HG03064 (cell line): Measurements from ENCODE around the gene NMT1.

Experiments
- ATAC-seq: cut with Tn5 transposase; IDR thresholded peaks from one replicate; pipeline ENCODE4 v1.9.1; 2021; ENCODE audit warnings: low read depth; ENCODE audit not compliant: unreplicated experiment

Gene NMT1

DNA sequence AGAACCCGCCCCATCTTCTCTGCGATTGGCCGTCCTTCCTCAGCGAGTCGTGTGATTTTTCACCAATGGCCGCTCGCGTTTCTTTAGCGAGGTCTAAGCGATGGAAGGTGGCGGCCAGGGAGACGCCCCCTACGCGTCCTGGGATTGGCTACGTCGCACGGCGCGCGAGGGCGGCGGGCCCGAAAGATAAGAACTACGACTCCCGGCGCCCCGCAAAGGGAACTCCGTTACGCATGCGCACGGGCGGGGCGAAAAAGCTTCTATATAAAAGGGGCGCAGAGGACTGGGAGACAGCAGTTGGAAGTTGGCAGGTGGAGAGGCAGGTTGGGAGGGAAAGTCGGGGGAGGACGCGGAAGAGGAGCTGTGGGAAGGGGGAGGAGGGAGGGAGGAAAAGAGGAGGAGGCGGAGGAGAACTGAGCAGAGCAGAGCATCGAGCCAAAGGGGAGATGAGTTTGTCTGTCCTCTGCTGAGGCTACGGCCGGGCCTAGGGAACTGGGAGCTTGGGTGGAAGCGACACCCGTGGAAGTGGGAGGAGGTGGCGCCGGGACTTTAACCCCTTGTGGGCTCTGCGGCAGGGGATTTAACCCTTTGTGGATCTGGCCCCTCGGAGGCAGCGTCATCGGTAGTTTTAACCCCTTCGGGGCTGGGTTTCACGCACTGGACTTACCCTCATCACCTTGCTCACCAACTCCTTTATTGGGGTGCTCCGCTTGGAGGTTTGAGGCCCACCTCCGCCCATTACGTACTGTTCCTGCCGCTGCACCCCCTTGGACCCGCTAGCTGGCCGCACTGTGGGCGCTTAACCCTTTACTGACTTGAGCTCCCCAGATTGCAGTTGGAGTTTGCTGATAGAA, 87.3 kb downstream of the NMT1 start, which contains the start of gene HEXIM1:
Gene HEXIM1, plus strand, starts transcription at position 293 of the 854 bp plus-strand sequence. CDS start 716 bp downstream, outside the sequence.
- peak; percentile 46 for ATAC-seq

DNA sequence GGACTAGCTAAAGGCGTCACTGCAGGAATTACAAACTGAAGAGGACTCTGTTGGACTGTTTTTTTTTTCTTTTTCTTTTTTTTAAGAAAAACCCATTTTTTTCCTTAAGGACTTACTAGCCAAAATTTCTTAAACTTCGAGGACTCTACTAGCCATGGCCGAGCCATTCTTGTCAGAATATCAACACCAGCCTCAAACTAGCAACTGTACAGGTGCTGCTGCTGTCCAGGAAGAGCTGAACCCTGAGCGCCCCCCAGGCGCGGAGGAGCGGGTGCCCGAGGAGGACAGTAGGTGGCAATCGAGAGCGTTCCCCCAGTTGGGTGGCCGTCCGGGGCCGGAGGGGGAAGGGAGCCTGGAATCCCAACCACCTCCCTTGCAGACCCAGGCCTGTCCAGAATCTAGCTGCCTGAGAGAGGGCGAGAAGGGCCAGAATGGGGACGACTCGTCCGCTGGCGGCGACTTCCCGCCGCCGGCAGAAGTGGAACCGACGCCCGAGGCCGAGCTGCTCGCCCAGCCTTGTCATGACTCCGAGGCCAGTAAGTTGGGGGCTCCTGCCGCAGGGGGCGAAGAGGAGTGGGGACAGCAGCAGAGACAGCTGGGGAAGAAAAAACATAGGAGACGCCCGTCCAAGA, 88.0 kb downstream of the NMT1 start:
- no peak for ATAC-seq

DNA sequence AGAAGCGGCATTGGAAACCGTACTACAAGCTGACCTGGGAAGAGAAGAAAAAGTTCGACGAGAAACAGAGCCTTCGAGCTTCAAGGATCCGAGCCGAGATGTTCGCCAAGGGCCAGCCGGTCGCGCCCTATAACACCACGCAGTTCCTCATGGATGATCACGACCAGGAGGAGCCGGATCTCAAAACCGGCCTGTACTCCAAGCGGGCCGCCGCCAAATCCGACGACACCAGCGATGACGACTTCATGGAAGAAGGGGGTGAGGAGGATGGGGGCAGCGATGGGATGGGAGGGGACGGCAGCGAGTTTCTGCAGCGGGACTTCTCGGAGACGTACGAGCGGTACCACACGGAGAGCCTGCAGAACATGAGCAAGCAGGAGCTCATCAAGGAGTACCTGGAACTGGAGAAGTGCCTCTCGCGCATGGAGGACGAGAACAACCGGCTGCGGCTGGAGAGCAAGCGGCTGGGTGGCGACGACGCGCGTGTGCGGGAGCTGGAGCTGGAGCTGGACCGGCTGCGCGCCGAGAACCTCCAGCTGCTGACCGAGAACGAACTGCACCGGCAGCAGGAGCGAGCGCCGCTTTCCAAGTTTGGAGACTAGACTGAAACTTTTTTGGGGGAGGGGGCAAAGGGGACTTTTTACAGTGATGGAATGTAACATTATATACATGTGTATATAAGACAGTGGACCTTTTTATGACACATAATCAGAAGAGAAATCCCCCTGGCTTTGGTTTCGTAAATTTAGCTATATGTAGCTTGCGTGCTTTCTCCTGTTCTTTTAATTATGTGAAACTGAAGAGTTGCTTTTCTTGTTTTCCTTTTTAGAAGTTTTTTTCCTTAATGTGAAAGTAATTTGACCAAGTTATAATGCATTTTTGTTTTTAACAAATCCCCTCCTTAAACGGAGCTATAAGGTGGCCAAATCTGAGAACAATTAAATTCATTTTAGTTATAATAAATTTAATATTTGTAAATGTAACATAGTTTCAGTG, 88.8 kb downstream of the NMT1 start:
- ATAC-seq: no peak

DNA sequence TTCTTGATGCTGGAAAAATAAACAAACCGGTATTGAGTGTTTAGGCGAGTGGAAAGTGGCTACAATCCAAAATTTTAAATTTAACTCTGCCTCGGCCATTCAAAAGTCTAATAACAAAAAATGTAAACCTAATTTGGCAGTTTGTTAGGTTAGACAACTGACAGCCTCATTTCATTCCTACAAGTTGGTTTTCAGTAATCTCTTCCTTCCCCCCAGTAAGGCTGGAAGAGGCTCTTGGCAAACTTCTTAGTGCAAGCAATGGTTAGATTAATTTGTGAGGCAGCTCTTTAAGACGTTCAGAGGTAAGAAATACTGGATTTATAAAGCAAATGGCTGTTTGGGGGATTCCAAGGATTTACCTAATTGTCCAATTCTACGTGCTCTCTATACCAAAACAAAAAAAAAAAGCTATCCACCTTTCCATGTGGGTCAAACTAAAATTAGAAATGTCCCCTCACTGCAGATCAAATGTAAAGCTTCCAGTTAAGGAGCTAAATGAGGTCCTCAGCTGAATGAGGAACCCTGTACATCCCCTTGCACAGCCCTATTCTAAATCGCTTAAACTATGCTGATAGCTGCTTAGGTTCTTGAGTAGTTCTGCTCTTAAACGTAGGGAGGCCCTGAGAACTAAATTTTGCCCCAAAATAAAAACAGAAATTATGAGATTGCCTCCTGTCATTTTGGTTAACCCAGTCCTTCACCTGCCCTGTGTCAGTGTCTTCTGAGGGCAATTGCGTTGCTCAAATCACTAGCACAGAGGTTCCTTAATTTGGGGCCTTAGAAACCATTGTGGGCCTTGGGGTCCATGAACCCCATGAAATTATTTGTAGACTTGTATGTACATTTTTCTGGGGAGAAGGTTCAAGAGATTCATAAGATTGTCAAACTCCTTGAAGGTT, 90.0 kb downstream of the NMT1 start:
- no peak for ATAC-seq

DNA sequence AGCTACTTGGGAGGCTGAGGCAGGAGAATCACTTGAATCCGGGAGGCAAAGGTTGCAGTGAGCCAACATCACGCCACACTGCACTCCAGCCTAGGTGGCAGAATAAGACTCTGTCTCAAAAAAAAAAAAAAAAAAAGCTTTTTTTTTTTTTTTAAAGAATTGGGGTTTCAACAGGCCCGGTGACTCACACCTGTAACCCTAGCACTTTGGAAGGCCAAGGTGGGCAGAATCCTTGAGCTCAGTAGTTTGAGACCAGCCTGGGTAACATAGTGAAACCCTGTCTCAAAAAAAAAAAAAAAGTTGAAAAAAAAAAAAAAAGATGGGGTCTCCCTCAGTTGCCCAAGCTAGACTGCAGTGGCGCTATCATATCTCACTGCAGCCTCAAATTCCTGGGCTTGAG, 93.9 kb downstream of the NMT1 start:
- ATAC-seq: no peak

DNA sequence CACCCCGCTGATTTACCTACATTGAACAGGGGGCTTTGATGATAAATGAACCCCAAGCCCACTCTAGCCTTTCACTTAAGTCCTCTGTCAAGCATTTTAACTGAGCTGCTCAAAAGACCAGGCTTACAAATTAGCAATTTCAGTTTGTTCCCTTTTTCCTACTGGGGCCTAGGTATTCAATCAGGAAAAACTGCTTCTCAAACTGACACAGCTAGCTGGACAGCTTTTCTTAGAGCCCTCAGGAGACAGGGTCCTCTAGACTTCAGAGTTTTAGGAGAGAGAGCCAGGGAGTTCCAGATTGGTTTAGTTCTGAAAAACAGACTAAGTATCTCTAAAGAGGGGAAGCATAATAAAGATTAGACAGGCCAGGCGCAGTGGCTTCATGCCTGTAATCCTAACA, 94.4 kb downstream of the NMT1 start:
- ATAC-seq: no peak

DNA sequence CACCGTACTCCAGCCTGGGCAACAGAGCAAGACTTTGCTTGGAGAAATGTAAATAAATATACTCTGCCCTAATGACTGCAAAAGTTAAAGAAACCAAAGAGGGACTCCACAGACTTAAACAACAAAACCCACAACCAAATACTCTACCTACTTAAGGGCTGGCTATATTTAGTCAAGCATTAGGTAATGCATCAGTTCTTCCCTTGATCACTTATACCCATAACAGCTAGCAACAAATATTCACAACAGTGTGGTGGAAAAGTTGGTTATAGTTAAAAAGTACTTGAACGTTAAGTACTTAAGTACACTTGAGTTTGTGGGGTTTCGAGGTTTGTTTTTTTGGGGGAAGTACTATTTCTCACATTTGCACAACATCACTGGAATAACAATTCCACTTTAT, 95.1 kb downstream of the NMT1 start:
- no peak for ATAC-seq
